PC-3 (cell line): ENCODE measurements around the gene RAB6C. TPM values are rescaled to one million over a fixed set of nuclear protein-coding genes. Genes with fewer than 3 reads are reported as not detected.
A peak's percentile ranks its signal among the peaks of the same experiment; 100 is the strongest.
"Not testable (repeated sequence)": the region's sequence is repeated elsewhere in the genome, so short reads cannot be mapped to it uniquely, and the experiment has no call there.

ENCODE experiments used
- ATAC-seq: fragments of 200-7000 bp; cut with Tn5 transposase; 2 replicates; pipeline ENCODE4 v1.9.1; 2020; ENCODE audit warnings: mild to moderate bottlenecking, moderate library complexity
- Bru-seq: library from RNA; stranded (reverse); fragments of 400-500 nt; gene quantifications from one replicate; lab custom pipeline; 2021; lab: Mats Ljungman, UMichigan
- BruChase-seq, 2 experiments: library from RNA; stranded (reverse); fragments of 400-500 nt; gene quantifications; one replicate each; lab custom pipeline; 2021; lab: Mats Ljungman, UMichigan
- BruUV-seq: library from RNA; stranded (reverse); fragments of 400-500 nt; replicated peaks from 2 replicates; lab custom pipeline; 2021; lab: Mats Ljungman, UMichigan
- CTCF ChIA-PET: fragments of 300-600 bp; sonication (Branson Sonifier 250); formaldehyde crosslinking; loops from one replicate; lab custom pipeline; 2022; ENCODE audit warnings: antibody characterized with exemption; lab: Charles Lee
- POLR2A ChIA-PET: fragments of 300-600 bp; sonication (Branson Sonifier 250); formaldehyde crosslinking; loops from one replicate; lab custom pipeline; 2022; ENCODE audit warnings: antibody characterized with exemption; ENCODE audit not compliant: unreplicated experiment; lab: Charles Lee
- DNase-seq: peaks from one replicate; pipeline ENCODE4 v3.0.0-alpha.2; 2015
- H2AFZ ChIP-seq: fragments of 300-600 bp; sonication (generic); 2 replicates; pipeline ENCODE4 v1.6.0; 2016; ENCODE audit warnings: antibody characterized with exemption, low read length
- H3F3A ChIP-seq: fragments of 300-600 bp; sonication (generic); one replicate; pipeline ENCODE4 v1.6.0; 2017; ENCODE audit warnings: antibody characterized with exemption, low read length, control low read depth, mild to moderate bottlenecking; ENCODE audit not compliant: unreplicated experiment
- H3K27ac ChIP-seq: fragments of 300-600 bp; sonication (generic); 2 replicates; pipeline ENCODE4 v1.5.1; 2016; ENCODE audit warnings: mild to moderate bottlenecking, low read length
- H3K27me3 ChIP-seq: fragments of 300-600 bp; sonication (generic); 2 replicates; pipeline ENCODE4 v1.6.1; 2016; ENCODE audit warnings: low read length, mixed read lengths
- H3K36me3 ChIP-seq: fragments of 300-600 bp; sonication (generic); 2 replicates; pipeline ENCODE4 v1.6.1; 2016; ENCODE audit warnings: low read depth, mixed run types, low read length, mixed read lengths
- H3K4me1 ChIP-seq: fragments of 300-600 bp; sonication (generic); 2 replicates; pipeline ENCODE4 v1.5.1; 2016; ENCODE audit warnings: low read length; ENCODE audit not compliant: insufficient read depth
- H3K4me2 ChIP-seq: fragments of 300-600 bp; sonication (generic); 2 replicates; pipeline ENCODE4 v1.6.0; 2016; ENCODE audit warnings: low read length
- H3K4me3 ChIP-seq: fragments of 300-600 bp; sonication (generic); 2 replicates; pipeline ENCODE4 v1.5.1; 2016; ENCODE audit warnings: mild to moderate bottlenecking, low read length, mixed read lengths
- H3K79me2 ChIP-seq: fragments of 300-600 bp; sonication (generic); 2 replicates; pipeline ENCODE4 v1.6.1; 2017; ENCODE audit warnings: low read length, mixed read lengths
- H3K9ac ChIP-seq: fragments of 300-600 bp; sonication (generic); 2 replicates; pipeline ENCODE4 v1.6.0; 2016; ENCODE audit warnings: mild to moderate bottlenecking, low read length
- H3K9me2 ChIP-seq: fragments of 300-600 bp; sonication (generic); replicated peaks from 2 replicates; pipeline ENCODE4 v1.6.1; 2016; ENCODE audit warnings: mixed run types, low read length, mixed read lengths
- H3K9me3 ChIP-seq: fragments of 300-600 bp; sonication (generic); 2 replicates; pipeline ENCODE4 v1.6.1; 2016; ENCODE audit warnings: low read length, mixed read lengths
- H4K20me1 ChIP-seq: fragments of 300-600 bp; sonication (generic); 2 replicates; pipeline ENCODE4 v1.6.1; 2016; ENCODE audit warnings: low read length, mixed read lengths
- CTCF ChIP-seq: fragments of 300-600 bp; sonication (generic); conservative IDR thresholded peaks from 2 replicates; pipeline ENCODE4 v1.5.1; 2017; ENCODE audit warnings: antibody characterized with exemption, low read depth, mild to moderate bottlenecking, low read length
- EZH2 ChIP-seq: fragments of 300-600 bp; sonication (generic); IDR thresholded peaks from one replicate; pipeline ENCODE4 v1.6.1; 2017; ENCODE audit warnings: antibody characterized with exemption, mild to moderate bottlenecking, low read length; ENCODE audit not compliant: unreplicated experiment
- EZH2phosphoT487 ChIP-seq: fragments of 300-600 bp; sonication (generic); IDR thresholded peaks from 2 replicates; pipeline ENCODE4 v1.6.1; 2018; ENCODE audit warnings: mild to moderate bottlenecking, antibody characterized with exemption, low read length, borderline replicate concordance
- intact Hi-C: fragments of 100-400 bp; cut with micrococcal nuclease; formaldehyde crosslinking; loops from 2 replicates; pipeline ENCODE4 v1.9.0; 2023
- long read RNA-seq: library from polyadenylated mRNA; unstranded; transcript quantifications from one replicate; pipeline ENCODE4 v2.0.0, GENCODE V29; 2021; ENCODE audit not compliant: unreplicated experiment
- total RNA-seq: library from RNA; depleted of rRNA; stranded (reverse); fragments of >200 nt; gene quantifications from 2 replicates; pipeline ENCODE4 v1.2.3, GENCODE V29; 2014; rRNA removed

Gene RAB6C
- total RNA-seq (0.04 TPM in 1 of 2 replicates, not detected in the other), Bru-seq, nascent RNA (not detected), BruChase-seq, experiment 1, labeled RNA remaining after a 6-hour chase (percentile 14 among the genes with signal in this experiment), BruChase-seq, experiment 2, labeled RNA remaining after a 2-hour chase (percentile 13 among the genes with signal in this experiment)
- long read RNA-seq: 0 reads

- peak; percentile 63 for ATAC-seq
- H3K4me3 ChIP-seq, H3K36me3 ChIP-seq, H4K20me1 ChIP-seq, intact Hi-C loops, H3K4me2 ChIP-seq, H3K9ac ChIP-seq, BruUV-seq, H3K79me2 ChIP-seq, H3K4me1 ChIP-seq, H3K9me2 ChIP-seq, H3F3A ChIP-seq, H3K27ac ChIP-seq, H2AFZ ChIP-seq, DNase-seq, POLR2A ChIA-PET, H3K9me3 ChIP-seq, CTCF ChIA-PET: not testable (repeated sequence)
- peaks cover 25% of the 10 kb centered on the region for H3K27me3 ChIP-seq
Measured at GRCh38 chr2:129979629-129980155, at the start of gene RAB6C. Gene RAB6C (plus strand): TSS chr2:129979666. CDS start chr2:129980116, 450 bp downstream.

- Histone ChIP-seq H3K4me1 (no peaks in the 10 kb centered on the region), H3K9me3 (no peaks in the 10 kb centered on the region), H3F3A (no peaks in the 10 kb centered on the region), H3K9ac (no peak overlapping the region), H3K4me3 (no peak overlapping the region), H3K27ac (no peak overlapping the region), H3K27me3 (peaks cover 44% of the 10 kb centered on the region), H4K20me1 (no peaks in the 10 kb centered on the region), H2AFZ (no peak overlapping the region), H3K9me2 (no peaks in the 10 kb centered on the region), H3K36me3 (no peaks in the 10 kb centered on the region), H3K79me2 (no peaks in the 10 kb centered on the region), H3K4me2 (no peak overlapping the region)
- ChIA-PET POLR2A (no interaction called here), CTCF (no interaction called here)
- intact Hi-C loops: no loop called here
- no TSS peak for BruUV-seq
- ATAC-seq: no peak
- no peak for DNase-seq
- TF ChIP-seq EZH2phosphoT487: no peak
- TF ChIP-seq CTCF: no peak
- no peak for TF ChIP-seq EZH2
Measured at GRCh38 chr2:129930451-129930850, 49.0 kb upstream of the RAB6C start.

GRCh38 chr2:129933387-129933786 lies 46.1 kb upstream of the RAB6C start:
- H3K27me3 ChIP-seq: peaks cover 29% of the 10 kb centered on the region
- H3K4me1 ChIP-seq, H4K20me1 ChIP-seq, BruUV-seq, H2AFZ ChIP-seq, H3K9ac ChIP-seq, DNase-seq, H3K27ac ChIP-seq, H3K4me2 ChIP-seq, H3K4me3 ChIP-seq, ATAC-seq, H3K79me2 ChIP-seq, POLR2A ChIA-PET, H3K9me2 ChIP-seq, intact Hi-C loops, CTCF ChIA-PET, H3K36me3 ChIP-seq, H3K9me3 ChIP-seq, H3F3A ChIP-seq: not testable (repeated sequence)
